SHP77 (cell line): ENCODE data around the gene ERAP2.
"Not testable (repeated sequence)": the region's sequence is repeated elsewhere in the genome, so short reads cannot be mapped to it uniquely, and the experiment has no call there.

Experiments
- DNase-seq, 2 experiments: peaks; one replicate each; lab custom pipeline; 2025; lab: John Stamatoyannopoulos, UW

Gene ERAP2

GRCh38 chr5:96876292-96876850 is at the start of gene ERAP2:
Gene ERAP2 (plus strand): TSS chr5:96876500. CDS start chr5:96879686, 3,186 bp downstream.
- DNase-seq = peak in 1 of 2 experiments; percentile 3

GRCh38 chr5:96829297-96829696 is 47.0 kb upstream of the ERAP2 start:
- DNase-seq = no peak

- DNase-seq = no peak
Measured at GRCh38 chr5:96834016-96834415, 42.3 kb upstream of the ERAP2 start.

- DNase-seq = no peak
Measured at GRCh38 chr5:96835791-96836191, 40.5 kb upstream of the ERAP2 start.

DNA sequence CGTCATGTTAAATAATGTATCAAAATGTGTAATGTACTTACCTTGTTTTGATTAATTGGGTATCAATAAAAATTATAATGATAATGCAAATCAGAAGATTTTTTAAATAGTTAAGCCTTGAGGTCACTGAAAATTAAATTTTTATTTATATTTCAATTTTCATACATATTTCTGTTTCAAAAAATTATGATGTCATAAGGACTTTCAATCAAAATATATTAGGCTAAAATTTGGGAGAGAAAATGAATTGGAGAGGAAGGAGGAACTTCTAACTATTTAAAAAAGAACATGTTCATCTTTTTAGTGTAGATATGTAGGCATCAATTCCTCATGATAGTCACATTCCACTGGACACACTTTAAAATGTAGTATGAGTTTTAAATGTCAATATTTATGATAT is 39.5 kb upstream of the ERAP2 start:
- DNase-seq = no peak

DNA sequence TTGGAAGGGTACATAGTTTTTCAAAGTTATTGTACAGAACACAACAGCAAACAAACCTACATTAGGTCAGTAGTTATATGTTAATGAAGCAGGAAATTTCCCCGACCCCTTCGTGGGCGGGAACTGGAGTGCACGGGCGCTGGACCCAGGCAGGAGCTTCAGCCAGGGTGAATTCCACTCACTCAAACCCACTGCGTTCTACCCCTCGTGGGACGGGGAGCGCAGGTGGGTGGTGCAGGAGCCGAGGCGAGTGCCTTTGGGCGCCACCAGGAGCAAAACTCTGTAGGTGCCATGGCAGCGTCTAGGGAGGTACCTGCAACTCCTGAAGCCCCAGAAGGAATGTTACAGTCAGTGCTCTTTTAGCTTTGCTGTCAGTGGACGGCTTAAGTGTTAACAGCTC is 39.0 kb upstream of the ERAP2 start:
- DNase-seq = no peak

DNA sequence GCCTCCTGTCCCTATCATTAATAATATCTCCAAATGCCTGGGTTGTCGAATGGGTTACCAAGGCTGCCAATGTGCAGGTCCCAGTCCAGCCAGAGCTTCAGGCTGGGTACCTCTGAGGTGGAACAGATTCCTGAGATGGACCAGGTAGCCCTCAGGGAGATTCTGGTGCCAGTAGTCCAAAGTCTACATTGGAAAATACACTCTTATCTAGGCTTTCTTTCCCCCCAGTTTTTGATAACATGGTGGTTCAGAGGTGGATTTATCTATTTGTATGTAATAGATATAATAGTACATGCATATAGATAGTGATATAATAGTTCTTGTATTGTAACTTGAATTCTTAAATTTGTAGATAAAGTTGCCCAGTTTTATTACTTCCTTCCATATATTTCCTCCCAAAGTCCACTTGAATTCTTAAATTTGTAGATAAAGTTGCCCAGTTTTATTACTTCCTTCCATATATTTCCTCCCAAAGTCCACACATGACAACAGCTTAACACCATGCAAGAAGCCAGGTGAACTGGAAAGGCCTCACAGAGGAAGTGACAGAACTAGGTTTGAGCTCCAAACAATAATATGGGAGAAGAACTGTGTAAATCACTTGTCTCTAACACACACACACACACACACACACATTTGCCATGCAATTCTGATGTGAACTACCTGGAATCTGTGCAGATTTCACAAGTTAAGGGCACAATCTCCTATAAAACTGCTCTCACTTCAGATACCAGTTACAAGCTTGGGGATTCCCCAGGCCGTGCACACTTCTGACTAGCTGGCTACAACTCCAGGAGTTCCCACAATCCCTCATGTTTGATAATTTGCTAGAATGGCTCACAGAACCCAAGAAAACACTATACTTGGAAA is 37.9 kb upstream of the ERAP2 start:
- no peak for DNase-seq

DNA sequence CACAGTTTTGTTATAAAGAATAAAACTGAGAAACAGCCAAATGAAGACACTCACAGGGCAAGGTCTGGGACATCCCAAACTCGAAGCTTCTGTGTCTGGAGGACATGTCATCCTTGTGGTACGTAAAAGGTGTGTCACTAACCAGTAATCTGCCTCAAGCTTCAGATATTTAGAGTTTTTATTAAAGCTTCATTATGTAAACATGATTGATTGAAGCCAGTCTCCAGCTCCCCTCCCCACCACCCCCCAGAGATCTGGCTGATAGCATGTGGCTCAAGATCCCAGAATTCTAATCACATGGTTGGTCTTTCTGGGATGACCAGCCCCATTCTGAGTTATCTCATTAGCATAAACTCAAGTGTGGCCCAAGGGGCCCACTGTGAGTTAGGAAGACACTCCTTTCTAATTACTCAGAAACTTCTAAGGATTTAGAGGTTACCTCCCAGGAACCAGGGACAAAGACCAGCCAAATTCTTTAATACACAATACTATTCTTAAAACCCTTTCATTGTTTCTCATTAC is 37.2 kb upstream of the ERAP2 start:
- no peak for DNase-seq

- DNase-seq = not testable (repeated sequence)
Measured at GRCh38 chr5:96841931-96842330, 34.4 kb upstream of the ERAP2 start.

GRCh38 chr5:96843140-96843539 is 33.2 kb upstream of the ERAP2 start:
- no peak for DNase-seq

DNA sequence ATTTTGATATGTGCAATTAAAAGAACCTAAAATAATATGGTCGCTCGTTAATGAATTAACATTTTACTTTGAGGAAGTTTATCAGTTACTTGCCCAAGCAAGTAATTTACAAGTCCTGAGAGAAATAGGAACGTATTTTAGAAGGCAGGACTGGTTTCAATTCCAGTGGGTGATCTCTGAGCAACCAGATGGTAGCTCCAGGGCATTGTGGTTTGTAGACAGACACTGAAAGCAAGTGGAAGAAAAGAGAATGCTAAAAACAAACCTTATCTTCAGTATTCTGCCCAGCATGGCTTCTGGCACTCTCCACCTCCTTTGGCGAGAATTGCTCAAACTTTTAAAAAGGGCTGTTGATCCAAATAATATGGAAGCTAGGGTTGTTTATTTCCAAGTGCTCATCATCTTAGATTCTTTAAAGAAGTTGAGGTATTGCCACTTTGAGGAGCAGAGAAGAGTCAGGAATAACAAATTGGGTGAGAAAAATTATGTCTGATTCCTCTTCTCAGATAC is 31.8 kb upstream of the ERAP2 start:
- no peak for DNase-seq

DNA sequence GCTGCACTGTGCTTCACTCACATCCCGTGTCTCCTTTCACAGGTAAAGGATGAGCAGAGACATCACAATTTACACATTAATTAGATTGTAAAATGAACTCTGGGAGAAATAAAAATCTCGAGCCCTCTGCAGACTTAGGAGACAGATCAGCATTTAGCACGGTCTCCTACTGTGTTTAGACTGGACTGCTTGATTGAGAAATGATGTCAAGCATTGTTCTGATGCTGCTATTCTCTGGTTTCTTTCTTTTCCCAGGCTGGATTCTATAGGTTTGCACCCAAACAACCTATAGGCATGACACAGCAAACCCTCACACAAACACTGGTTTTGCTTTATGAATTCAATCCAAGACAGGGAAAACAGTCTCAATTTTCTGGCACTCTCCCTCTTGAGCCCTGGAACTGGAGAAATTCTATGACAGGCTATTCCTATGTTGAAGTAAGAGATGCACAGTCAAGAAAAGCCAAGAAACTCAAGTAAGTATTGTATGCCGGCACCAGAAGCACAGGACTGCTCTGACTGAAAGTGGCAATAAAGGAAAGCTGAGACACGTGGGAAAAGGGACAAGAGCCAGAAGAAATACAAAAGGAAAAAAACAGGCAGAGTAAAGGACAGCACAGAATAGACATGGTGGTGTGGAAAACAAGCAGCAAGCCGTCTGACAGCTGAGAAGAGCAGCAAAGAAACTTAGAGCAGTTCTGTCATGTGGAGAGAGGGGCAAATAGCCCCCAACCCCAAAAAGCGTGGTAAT is 24.8 kb upstream of the ERAP2 start:
- no peak for DNase-seq

GRCh38 chr5:96852759-96853158 is 23.5 kb upstream of the ERAP2 start:
- DNase-seq = no peak

DNA sequence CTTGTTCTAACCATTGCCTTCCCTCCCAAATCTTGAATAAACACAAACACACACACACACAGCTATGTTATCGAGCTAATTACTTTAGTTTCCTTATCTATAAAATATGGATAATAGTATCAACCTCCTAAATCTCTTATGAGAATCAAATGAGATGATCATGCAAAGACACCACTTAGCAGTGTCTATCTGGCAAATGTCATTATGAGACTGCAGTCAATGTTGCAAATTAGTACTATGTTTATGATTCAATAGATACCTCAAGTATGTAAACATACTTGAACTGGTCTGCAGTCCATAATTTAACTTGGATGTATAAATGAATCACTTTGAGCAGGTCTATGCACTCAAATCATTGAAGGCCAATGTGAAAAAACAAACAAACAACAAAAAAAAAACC is 22.2 kb upstream of the ERAP2 start:
- DNase-seq = no peak

- DNase-seq = no peak
Measured at GRCh38 chr5:96855031-96855872, 21.0 kb upstream of the ERAP2 start.

DNA sequence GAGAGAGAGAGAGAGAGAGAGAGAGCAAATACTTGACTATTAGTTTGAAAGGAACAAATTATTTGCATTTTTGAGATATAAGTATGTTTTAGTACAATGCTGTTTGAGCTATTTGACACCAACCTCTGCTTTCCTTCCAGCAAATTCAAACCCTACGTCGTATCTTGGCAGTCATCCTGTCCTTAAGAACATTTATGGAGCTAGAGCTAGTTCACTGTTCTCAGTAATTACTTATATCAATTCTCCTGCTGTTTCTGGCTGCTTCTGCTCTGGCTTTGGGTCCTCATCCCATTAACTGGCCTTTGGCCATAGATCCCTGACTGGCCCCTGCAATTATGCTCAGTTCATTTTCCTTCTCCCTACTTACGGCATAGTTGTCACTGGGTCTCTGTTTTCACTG is 19.9 kb upstream of the ERAP2 start:
- DNase-seq = no peak

DNA sequence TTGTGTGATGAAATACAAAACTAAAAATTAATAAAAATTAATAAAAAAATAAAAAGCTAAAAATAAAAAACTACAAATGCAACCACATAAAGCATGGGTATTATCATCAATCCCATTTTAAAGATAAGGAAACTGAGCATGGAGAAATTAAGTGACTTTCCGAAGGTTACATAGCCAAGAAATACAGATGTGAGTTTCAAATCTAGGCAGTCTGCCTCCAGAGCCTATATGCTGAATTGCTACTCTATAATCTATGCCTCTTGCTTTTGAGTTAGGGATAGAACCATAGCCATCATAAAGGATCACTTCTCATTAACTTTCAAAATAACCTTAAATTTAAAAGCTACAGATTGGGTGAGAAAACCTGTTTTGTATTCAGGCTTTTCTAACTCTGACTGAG is 18.8 kb upstream of the ERAP2 start:
- DNase-seq = no peak

- DNase-seq = no peak
Measured at GRCh38 chr5:96857924-96858323, 18.4 kb upstream of the ERAP2 start.

DNA sequence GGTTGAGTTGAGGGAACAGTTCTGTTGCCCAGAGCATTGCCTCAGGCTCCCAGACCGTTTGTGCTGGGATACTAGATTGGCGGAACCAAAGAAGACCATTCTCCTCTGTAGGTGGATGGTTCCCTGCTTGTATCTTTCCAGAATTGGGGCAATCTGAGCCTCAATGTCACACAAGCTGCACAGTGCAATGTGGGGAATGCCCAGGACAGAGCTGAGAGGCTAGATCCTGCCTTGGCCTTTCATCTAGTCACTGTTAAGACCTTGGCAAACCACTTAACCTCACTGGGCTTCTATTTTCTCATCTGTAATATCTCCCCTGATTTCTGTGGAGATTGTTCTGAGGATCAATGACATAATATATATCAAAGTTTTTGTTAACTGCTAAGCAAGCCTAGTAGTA is 16.9 kb upstream of the ERAP2 start:
- DNase-seq = no peak

- no peak for DNase-seq
Measured at GRCh38 chr5:96861076-96861475, 15.2 kb upstream of the ERAP2 start.

DNA sequence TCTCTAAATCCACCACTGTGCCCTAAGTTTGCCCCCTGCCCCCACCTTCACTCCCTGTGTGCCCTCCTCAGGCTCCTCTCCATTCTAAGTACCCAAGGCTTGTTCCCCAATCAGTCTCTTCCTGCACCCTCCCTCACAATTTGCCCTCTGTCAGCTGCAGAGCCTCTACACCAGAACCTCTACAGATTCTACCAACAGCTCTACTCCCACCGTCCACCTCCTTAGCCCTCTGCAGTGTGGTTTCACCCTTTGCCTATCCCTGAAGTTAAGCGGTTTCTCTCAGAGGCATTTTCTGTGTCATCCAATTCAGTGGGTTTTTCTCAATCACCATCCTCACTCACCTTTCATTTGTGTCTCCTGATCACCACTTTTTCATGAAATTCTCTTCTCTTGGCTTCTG is 13.2 kb upstream of the ERAP2 start:
- DNase-seq = no peak
